GM18511 (cell line): ENCODE results near the gene EFS.

Experiments used
- ATAC-seq: cut with Tn5 transposase; IDR thresholded peaks from one replicate; pipeline ENCODE4 v1.9.1; 2021; ENCODE audit warnings: mild to moderate bottlenecking, moderate library complexity; ENCODE audit not compliant: unreplicated experiment

EFS gene

DNA sequence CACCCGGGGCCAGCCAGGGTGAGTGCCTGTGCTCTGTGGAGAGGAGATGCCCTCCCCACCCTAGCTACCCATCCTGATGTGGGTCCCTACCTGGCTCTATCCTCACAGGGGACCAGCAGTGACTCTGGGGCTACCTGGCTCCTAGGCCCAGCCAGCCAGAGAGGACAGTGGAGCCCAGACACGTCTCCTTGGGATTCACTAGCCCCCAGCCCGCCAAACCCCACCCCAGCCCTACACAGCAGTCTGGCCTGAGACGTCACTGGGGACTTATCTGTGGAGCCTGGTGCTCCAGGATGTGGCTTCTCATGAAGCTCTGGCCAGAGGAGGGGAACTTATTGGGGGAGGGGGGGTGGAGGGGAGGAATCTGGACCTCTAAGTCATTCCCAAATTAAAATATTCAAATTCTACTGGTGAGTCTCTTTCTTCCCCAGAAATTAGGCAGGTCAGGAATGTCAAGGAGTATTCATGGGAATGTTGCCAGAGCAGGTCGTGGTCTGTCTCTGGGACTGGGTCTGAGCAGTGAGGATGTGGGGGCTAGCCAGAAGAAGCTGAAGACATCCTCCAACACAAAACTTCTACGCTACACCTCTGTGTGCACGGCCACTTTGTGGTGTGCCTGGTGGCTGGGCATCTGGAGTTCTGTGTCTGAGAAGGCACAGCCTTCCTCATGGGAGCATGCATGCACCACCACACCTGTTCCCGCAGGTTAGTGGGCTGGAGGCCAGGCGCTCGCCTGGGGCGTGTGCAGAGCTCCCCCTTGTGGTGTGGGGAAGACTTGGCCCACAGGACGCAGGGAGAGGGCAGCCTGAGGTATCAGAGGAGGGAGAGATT lies 14.6 kb upstream of the EFS start:
- no peak for ATAC-seq

DNA sequence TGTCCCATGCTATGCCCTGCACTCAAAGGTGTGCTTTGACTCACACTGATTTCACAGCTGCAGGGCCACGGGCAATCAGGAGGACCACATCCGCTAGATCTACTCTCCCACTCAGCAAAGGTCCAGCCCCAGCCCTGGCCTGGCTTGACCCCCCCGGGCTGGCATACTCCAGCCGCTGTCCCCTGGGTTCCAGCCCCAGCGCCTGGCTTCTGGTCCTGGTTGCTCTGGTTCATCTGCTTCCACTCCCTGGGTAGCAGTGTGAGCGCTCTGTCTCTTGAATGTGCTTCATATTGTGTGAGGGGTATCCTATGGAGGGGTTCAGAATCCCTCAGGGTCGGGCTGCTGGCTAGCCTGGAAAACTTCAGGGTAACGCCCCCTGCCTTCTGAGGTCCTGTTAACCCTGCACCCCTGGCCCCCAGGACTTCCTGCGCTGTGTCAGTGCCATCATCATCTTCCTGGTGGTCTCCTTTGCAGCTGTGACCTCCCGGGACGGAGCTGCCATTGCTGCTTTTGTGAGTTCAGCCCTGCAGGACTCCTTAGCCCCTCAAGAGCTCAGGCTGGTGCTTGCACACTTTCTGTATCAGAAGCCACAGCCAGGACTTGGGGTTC lies 13.7 kb upstream of the EFS start:
- ATAC-seq = no peak

DNA sequence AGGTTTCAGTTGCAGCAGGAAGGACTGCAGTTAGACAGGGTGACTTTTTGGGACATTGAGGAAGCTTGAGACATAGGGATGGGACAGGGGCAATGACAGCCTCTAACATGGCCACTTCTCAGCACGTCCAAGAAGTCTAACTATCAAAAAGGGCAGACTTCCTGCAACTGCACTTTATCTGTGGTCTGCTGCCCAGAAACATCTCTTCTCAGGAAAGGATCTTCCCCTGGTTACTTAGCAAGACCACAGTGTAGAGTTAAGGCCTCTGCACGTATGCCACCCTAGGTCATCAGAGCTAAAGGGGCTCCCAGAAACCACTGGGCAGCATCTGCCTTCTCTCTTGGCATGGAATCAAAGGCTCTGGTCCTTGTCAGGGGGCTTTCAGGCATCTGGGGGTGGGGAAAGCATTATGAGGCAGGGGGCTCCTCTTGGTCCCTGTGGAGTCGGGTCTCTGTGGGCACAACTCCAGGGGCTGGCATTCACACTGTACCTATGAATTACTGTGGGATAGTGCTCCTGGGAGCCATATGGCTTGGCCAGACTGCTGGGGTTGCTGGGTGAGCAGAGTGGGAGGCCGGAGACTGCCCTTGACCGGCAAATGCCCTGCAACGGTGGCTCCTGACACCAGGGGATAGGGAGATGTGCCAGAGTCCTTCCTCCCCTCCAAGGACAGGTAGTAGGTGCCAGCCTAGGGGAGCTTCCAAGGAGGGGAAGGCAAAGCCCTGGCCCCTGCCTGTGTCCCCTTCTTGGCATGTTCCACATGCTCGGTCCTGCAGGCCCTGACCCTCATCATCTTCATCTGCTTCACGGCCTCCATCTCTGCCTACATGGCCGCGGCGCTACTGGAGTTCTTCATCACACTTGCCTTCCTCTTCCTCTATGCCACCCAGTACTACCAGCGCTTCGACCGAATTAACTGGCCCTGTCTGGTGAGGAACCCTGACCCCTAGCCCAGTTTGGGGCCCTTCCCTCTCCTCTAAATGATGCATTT lies 12.9 kb upstream of the EFS start:
- no peak for ATAC-seq

DNA sequence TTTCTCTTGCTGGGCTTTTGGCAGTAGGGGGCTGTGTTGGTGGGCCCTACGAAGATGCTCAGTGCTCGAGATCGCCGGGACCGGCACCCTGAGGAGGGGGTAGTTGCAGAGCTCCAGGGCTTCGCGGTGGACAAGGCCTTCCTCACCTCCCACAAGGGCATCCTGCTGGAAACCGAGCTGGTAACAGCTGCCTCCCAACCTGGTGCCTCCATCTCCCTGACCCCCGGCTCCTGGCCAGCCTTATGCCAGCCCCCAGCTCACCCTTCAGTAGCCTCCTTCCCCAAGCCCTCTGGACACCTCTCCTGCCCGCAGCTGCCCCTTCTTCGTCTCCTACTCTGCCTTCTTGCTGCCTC lies 12.2 kb upstream of the EFS start:
- no peak for ATAC-seq

DNA sequence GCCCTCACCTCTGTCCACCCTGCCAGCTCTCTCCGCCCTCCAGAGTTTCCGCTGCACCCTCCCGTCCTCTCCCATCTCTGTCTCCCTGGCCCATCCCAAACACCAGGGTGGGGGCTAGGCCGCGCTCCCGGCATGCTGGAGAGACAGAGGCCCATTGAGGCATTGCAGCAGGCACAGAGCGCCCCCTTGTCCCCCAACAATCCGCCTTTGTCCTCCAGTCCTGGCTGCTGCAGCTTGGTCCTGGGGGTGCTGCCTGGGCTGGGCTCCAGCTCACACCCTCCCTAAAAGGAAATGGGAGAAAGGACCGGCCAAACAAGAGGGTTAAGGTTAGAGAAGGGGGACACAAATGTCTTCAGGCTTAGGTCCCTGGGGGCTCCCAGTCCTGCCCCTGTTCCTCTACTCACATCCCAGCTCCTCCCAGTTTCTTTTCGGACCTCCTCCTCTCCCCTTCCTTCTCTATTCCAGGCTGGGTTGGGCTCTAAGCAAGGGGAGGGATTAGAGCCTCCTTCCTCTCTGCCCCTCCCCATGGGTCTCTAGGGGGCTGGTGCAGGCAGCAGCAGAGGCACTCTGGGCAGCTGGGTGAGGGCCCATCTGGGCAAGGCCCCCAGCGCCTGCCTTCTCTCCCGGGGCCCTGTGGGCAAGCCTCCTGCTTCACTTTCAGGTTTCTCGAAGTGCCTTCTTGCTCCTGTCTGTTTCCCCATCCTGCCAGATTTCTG lies 11.7 kb upstream of the EFS start, which contains the start of gene CMTM5:
Gene CMTM5 (plus strand): TSS at position 565 of the 716 bp plus-strand sequence. CDS start 206 bp downstream, outside the sequence.
- no peak for ATAC-seq

DNA sequence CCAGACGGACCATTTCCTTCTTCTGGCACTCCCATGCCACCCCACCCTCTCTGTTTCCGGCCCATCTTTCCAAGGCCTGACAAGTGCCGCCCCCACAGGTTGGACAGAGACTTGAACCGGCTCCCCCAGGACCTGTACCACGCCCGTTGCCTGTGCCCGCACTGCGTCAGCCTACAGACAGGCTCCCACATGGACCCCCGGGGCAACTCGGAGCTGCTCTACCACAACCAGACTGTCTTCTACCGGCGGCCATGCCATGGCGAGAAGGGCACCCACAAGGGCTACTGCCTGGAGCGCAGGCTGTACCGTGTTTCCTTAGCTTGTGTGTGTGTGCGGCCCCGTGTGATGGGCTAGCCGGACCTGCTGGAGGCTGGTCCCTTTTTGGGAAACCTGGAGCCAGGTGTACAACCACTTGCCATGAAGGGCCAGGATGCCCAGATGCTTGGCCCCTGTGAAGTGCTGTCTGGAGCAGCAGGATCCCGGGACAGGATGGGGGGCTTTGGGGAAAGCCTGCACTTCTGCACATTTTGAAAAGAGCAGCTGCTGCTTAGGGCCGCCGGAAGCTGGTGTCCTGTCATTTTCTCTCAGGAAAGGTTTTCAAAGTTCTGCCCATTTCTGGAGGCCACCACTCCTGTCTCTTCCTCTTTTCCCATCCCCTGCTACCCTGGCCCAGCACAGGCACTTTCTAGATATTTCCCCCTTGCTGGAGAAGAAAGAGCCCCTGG lies 10.7 kb upstream of the EFS start:
- ATAC-seq = no peak

DNA sequence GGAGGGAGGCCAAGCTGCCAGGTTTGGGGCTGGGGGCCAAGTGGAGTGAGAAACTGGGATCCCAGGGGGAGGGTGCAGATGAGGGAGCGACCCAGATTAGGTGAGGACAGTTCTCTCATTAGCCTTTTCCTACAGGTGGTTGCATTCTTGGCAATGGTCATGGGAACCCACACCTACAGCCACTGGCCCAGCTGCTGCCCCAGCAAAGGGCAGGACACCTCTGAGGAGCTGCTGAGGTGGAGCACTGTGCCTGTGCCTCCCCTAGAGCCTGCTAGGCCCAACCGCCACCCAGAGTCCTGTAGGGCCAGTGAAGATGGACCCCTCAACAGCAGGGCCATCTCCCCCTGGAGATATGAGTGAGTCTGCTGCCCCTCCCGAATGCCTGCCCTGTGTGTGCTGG lies 8.1 kb upstream of the EFS start:
- ATAC-seq = no peak

DNA sequence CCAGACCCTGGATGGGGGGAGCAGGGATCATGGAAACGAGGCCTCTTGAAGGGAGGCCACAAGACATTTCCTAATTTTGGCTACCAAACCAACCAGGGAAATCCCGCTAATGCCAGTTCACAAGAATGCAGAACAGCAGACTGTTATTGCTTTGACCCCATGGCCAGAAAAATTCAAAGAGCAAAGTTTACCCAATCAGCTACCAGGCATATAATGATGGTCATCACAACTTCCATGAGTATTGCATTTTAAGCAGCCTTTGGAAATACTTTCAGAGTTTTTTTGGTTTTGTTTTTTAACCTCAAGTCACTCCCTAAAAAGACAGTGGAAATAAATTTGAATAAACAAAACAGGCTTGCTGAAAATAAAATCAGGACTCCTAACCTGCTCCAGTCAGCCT lies 7.5 kb upstream of the EFS start, which contains the start of gene IL25:
Gene IL25 (plus strand): TSS at position 301 of the 400 bp plus-strand sequence.
- ATAC-seq = no peak

DNA sequence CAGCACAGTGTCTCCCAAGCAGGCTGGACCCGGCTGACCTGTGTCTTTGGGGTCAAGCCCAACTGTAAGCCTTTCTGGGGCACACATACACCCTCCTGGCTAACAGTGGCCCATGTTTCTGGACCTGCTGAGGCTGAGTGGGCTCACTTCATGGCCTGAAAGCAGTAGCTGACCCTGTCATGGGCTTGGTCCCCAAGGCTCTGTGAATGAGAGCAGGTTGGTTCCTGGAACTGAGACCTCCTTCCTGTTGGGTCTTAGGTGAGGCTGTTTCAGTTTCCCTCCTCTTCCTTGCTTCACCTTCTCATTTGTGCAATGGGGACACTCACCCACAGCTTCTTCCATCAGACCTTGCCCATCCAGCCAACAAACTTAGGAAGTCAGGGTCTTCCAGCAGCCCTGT lies 6.9 kb upstream of the EFS start:
- no peak for ATAC-seq

DNA sequence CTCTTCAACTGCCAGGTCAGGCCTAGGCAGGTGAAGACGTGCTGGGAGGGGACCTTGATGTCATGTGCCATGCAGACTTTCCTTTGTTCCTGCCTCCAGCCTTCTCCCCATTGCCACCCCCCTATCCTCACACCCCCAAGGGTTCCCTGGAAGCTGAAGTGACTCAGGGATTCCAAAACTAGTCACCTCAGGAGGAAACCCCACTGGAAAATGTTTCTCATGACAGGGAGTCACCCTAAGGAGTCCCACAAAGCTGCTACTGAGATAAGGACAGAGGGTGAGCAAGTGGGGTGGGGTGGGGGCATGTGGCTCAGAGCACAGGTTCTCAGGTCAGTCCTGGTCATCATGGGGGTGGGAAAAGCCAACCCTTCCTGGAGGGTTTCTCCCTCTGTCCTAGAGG lies 5.2 kb upstream of the EFS start:
- no peak for ATAC-seq

DNA sequence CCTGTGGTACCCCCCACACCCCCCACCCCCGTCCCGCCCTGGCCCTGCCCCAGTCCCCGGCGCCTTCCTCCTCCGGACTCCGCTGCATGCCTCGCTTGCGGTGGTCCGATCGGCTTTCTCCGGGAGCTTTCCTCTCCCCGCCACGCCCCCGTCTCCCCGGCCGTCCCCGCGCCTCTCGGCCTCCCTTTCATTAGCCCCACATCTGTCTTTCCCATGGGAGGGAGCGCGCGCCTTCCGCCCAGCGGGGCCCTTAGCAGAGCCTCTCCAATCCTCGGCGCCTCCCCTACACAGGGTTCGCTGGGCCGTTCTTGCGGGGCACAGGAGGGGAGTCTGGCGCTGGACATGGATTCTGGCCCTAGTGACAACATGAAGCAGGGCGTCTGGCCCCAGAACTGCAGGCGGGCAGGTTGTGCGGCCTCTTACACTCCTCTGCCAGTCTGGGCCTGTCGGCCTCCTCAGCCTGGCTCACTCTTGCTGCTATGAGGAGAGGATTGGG lies 1.5 kb upstream of the EFS start:
- no peak for ATAC-seq

DNA sequence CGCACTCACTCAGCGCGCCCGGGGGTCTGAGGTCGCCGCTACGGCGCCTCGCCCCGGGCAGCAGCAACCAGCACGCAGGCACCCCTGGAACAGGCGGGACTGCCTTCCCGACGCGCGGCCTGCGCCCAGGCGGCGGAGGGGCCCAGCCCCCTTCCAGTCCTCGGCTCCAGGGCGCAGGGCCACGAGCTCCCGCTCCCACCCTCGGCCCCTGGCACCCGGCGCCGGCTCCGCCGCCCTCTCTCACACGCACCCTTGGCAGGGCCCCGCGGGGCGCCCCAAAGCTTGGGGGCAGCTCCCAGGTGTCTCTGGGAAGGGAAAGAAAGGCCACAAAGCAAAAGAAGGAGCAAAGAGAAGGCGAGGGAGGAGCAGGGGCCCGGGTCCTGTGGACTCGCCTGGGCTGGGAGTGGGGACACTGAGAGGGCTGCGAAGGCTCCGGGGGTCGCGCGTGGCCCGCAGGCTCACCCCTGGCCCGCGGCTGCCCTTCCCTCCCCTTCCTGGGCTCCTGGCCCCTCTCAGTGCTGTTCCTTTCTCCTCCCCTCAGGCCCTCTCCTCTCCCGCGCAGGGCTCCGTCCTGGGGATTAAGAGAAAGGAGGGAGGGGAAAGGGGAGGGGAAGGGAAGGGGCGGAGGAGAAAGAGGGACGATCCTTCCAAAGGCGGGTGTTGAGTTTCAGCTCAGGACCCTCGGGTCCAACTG lies 907 bp upstream of the EFS start:
- no peak for ATAC-seq

DNA sequence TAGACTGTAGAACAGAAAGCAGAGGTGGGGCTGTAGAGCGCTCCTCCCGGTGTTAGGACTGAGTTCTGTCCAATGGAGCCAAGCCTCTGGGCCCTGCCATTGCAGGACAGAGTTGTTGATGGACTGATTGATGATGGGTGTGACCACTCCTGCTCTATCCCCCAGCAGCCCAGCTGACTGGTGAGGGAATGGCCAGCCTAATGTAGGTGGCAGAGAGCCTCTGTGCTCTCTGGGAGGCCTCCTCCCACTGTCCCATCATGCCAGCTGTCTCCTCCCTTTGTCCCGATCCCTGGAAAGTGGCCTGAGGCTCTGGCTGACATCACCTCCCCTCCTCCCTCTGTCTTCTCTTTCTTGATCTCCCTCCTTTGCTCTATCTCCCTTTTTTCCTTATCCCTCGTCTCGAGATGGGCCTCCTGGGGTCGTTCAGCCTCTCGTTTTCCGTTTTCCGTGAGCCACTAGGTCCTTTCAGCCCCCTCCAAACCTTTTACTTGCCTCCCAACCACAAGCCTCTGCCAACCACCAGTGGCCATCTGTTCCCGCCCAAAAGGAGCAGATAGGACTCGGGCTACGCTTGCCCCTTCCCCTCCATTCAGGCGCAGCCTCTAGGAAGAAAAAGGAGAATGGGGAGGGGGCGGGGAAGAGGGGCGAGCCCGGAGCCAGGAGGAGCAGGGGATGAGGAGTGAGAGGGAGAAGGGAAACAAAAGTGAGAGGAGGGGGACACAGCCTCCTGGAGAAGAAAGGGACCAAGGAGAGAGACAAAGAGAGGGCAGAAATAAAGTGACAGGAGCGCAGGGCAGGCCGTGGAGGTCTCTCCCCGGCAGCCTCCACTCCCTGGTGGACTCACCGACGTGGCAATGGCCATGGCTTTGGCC lies 572 bp downstream of the EFS start:
- no peak for ATAC-seq

DNA sequence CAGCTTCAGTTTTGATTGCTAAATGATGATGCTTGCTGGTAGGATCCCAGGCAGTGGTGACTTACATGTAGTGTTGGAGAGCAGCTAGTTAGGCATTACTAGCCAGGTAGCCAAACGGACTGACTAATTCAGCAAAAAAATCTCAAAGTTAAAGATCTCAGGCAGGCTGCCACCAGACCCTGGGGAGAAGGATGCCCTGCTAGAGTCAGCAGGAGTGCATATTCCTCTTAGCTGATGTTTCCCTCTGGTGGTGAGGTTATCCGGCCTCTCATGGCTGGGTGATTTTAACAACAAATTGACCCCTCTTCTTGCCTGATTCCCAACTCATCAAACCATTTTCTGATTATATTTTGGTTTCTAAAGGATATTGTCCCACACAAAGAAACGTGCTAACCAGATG lies 2.8 kb downstream of the EFS start:
- ATAC-seq = no peak

DNA sequence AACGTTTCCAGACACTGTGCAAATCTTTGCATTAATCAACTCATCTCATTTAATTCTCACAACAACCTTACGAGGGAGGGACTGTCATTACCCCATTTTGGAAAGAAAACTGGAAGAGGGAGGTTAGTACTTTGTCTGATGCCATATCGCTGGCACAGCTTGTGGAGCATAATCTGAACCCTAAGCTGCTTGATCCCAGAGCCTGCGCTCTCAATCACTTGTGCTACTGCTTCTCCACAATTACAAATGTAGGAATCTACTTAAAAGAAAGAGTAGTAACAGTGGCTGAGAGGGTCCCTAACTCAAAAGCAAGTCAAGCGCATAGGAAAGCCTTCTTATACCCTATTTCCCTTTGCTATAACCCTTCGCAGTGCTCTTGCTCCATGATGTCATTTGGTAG lies 3.2 kb downstream of the EFS start:
- no peak for ATAC-seq

DNA sequence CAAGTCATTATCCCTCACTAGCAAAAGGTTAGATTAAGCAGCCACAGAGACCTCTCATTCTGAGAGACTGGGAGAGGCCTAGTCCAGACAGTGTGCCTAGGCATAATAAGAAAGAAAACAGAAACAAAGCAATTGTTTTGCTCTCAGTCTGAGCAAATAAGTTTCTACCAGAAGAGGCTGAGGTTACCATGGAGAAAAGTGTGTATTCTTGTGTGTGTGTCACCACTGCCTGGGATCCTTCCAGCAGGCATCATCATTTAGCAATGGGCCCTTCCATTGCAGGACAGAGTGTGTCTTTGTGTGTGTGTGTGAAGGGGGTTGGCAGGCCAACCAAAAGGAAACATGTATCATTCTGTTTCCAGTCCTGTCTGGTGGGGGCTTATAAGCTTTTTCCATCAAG lies 3.7 kb downstream of the EFS start:
- ATAC-seq = no peak

DNA sequence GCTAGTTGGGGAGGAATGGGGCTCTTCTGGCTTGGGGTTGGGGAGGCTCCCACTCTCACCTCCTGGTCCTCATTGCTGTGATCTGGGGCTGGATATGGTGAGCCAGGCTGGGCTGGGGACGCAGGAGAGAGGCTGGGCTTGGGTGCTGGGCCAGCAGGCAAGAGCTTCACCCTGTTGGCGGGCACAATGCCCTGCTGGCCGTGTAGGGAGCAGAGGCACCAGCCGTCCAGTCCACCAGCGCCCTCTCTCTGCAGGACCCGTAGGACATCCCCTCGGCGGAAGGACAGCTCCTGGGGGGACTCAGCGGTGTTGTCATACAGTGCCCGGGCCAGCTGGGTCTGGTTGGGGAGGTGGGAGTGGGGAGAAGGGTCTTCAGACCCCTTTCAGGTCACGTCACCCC lies 4.5 kb downstream of the EFS start:
- ATAC-seq = no peak

DNA sequence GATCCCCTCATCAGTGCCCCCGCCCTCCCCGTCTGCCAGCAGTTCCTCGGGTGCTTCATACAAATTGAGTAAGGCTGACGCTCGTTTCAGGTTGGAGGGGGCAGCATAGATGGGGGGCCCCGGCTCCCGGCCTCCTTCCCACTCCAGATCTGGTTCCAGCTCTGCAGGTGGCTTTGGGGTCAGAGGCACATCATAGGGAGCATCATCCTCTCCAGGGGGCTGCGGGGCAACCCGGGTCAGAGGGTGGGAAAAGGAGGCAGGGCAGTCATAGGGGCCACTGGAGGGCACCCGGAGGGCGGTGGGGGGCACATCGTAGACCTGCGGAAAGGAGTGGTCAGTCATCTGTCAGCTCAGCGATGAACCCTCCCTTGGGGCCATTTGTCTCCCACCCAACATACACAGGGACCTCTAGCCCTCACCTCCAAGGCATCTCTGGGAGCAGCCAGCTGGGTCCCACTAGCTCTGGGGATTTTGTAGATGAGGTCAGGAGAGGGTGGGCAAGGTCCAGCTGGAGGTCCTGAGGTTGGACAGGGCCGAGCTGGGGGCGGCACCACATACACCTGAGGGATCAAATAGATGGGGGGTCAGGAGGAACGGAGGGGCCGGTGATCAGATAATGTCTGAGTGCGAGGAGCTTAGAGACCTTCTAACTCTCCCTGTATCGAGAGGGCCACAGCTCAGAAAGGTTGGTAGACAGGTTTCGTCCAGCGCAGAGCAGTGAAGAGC lies 5.1 kb downstream of the EFS start:
- ATAC-seq = no peak
